A673 (cell line): ENCODE data around the gene GOLM1.

Source experiments
- CTCF ChIP-seq: fragments of 300-800, 200-600 bp; sonication (generic); conservative IDR thresholded peaks from 2 replicates; pipeline ENCODE4 v1.5.1; 2017; ENCODE audit warnings: low read depth, mild to moderate bottlenecking, antibody characterized with exemption, low read length, moderate library complexity, mixed read lengths
- EZH2 ChIP-seq: fragments of 200-600 bp; sonication (generic); IDR thresholded peaks from 2 replicates; pipeline ENCODE4 v1.6.1; 2017; ENCODE audit warnings: borderline replicate concordance, low read depth, mild to moderate bottlenecking, mixed read lengths, antibody characterized with exemption, low read length; ENCODE audit not compliant: poor library complexity, severe bottlenecking

DNA sequence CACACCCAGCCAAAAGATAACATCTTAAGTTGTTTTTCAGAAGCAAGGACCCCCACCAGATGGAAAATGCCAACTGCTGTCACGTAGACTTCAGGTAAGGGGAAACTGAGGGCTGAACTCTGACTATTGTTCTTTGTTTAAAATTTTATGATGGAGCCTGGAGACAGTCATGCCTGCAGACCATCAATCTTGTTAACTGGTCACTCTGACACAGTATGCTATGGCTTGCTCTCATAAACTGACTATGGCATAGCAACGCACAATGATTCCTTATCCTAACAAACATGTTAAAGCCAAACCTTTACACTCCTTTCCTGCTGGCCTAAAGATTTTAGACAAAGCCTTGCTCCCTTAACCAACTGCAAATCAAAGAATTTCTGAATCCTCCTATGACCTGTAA lies 43.6 kb upstream of the GOLM1 start:
- TF ChIP-seq CTCF (no peak), EZH2 (no peak)
